ENCODE results near the gene BACH2. TPM values are rescaled to one million over a fixed set of nuclear protein-coding genes. Genes with fewer than 3 reads are reported as not detected.

BACH2 gene
- total RNA-seq, 2 experiments from 2014 or later = 157 to 170 TPM

- Histone ChIP-seq H3K36me3 (ENCODE audit: insufficient read depth, low read length) (no peaks in the 10 kb centered on the region), H3K27ac (ENCODE audit: low read depth in 1 of 2, low read length in 2 of 2) (no peak overlapping the region), H3K9me3 (ENCODE audit: control insufficient read depth in 1 of 2, insufficient read depth in 1 of 2, low read length in 2 of 2) (no peaks in the 10 kb centered on the region), H3K4me3 (ENCODE audit: low read length) (no peak overlapping the region), H3K4me1 (ENCODE audit: insufficient read depth, low read length) (peaks cover 7% of the 10 kb centered on the region), H3K27me3 (ENCODE audit: control insufficient read depth in 1 of 2, insufficient read depth in 2 of 2, low read length in 2 of 2) (no peaks in the 10 kb centered on the region)
- Mint-ChIP-seq H3K9me3 (peaks cover under 1% of the 10 kb centered on the region), H3K4me3 (peak overlapping the region; percentile 30), H3K27ac (peak overlapping the region; percentile 70), H3K27me3 (no peaks in the 10 kb centered on the region), H3K4me1 (ENCODE audit: low read depth) (peaks cover 78% of the 10 kb centered on the region), H3K36me3 (ENCODE audit: low read depth) (peaks cover 12% of the 10 kb centered on the region)
- intact Hi-C loops (cut with DNase I, micrococcal nuclease) = loop anchor here in 1 of 2 experiments (5.0 kb wide), 1 partner anchor 42 kb away; no protein-coding TSS in a partner anchor
- POLR2A ChIA-PET = interaction anchor here (1.1 to 1.5 kb wide), 4 partner anchors 10 to 22 kb away, joined by 3 read pairs; no protein-coding TSS in a partner anchor
- ATAC-seq (ENCODE audit: poor library complexity) (peak; percentile 65), DNase-seq (no peak)
- TF ChIP-seq CTCF (IDR thresholded peaks at IDR 0.05) = no peak
- CTCF ChIA-PET = interaction anchor here (0.7 to 1.2 kb wide), 4 partner anchors 49 to 156 kb away, joined by 3 read pairs; no protein-coding TSS in a partner anchor
Observed at GRCh38 chr6:90139272-90139817, 157.3 kb downstream of the BACH2 start.

- Mint-ChIP-seq H3K27me3 (no peaks in the 10 kb centered on the region), H3K27ac (peak overlapping the region; percentile 70), H3K4me3 (no peak overlapping the region), H3K36me3 (ENCODE audit: low read depth) (peaks cover 14% of the 10 kb centered on the region), H3K4me1 (ENCODE audit: low read depth) (peaks cover 76% of the 10 kb centered on the region), H3K9me3 (peaks cover 2% of the 10 kb centered on the region)
- ATAC-seq (ENCODE audit: poor library complexity) = peak; percentile 40
- no peak for DNase-seq
- H3K27me3 ChIP-seq (ENCODE audit: control insufficient read depth in 1 of 2, insufficient read depth in 2 of 2, low read length in 2 of 2) = no peaks in the 10 kb centered on the region
- no peaks in the 10 kb centered on the region for H3K36me3 ChIP-seq (ENCODE audit: insufficient read depth, low read length)
- peaks cover 12% of the 10 kb centered on the region for H3K4me1 ChIP-seq (ENCODE audit: insufficient read depth, low read length)
- H3K27ac ChIP-seq (ENCODE audit: low read depth in 1 of 2, low read length in 2 of 2) = no peak overlapping the region
- CTCF ChIA-PET = no interaction called here
- POLR2A ChIA-PET = interaction anchor here (0.8 to 1.3 kb wide), 3 partner anchors 9 to 261 kb away, joined by 3 read pairs; no protein-coding TSS in a partner anchor
- no peak for TF ChIP-seq CTCF (IDR thresholded peaks at IDR 0.05)
- no peak overlapping the region for H3K4me3 ChIP-seq (ENCODE audit: low read length)
- H3K9me3 ChIP-seq (ENCODE audit: control insufficient read depth in 1 of 2, insufficient read depth in 1 of 2, low read length in 2 of 2) = no peaks in the 10 kb centered on the region
- intact Hi-C loops (cut with DNase I, micrococcal nuclease) = loop anchor here in 1 of 2 experiments (5.0 kb wide), 1 partner anchor 40 kb away; no protein-coding TSS in a partner anchor
Observed at GRCh38 chr6:90136837-90137568, 159.6 kb downstream of the BACH2 start.

GRCh38 chr6:90136176-90136575 lies 160.5 kb downstream of the BACH2 start:
- DNase-seq = no peak
- H3K4me3 Mint-ChIP-seq = peak overlapping the region; percentile 40
- H3K4me3 ChIP-seq (ENCODE audit: low read length) = no peak overlapping the region
- H3K36me3 Mint-ChIP-seq (ENCODE audit: low read depth) = peaks cover 19% of the 10 kb centered on the region
- CTCF ChIA-PET = no interaction called here
- H3K36me3 ChIP-seq (ENCODE audit: insufficient read depth, low read length) = no peaks in the 10 kb centered on the region
- no peak for ATAC-seq (ENCODE audit: poor library complexity)
- H3K27ac Mint-ChIP-seq = peak overlapping the region; percentile 70
- H3K9me3 Mint-ChIP-seq = peaks cover 2% of the 10 kb centered on the region
- intact Hi-C loops (cut with DNase I, micrococcal nuclease) = loop anchor here in 1 of 2 experiments (5.0 kb wide), 1 partner anchor 39 kb away; no protein-coding TSS in a partner anchor
- H3K9me3 ChIP-seq (ENCODE audit: control insufficient read depth in 1 of 2, insufficient read depth in 1 of 2, low read length in 2 of 2) = no peaks in the 10 kb centered on the region
- H3K27me3 Mint-ChIP-seq = no peaks in the 10 kb centered on the region
- peaks cover 12% of the 10 kb centered on the region for H3K4me1 ChIP-seq (ENCODE audit: insufficient read depth, low read length)
- H3K4me1 Mint-ChIP-seq (ENCODE audit: low read depth) = peaks cover 84% of the 10 kb centered on the region
- H3K27ac ChIP-seq (ENCODE audit: low read depth in 1 of 2, low read length in 2 of 2) = no peak overlapping the region
- H3K27me3 ChIP-seq (ENCODE audit: control insufficient read depth in 1 of 2, insufficient read depth in 2 of 2, low read length in 2 of 2) = no peaks in the 10 kb centered on the region
- no peak for TF ChIP-seq CTCF (IDR thresholded peaks at IDR 0.05)
- POLR2A ChIA-PET = interaction anchor here (0.8 to 1.3 kb wide), 3 partner anchors 10 to 262 kb away, joined by 3 read pairs; no protein-coding TSS in a partner anchor
